HepG2 (cell line): ENCODE results near the gene GDI1. TPM values are rescaled to one million over a fixed set of nuclear protein-coding genes. Genes with fewer than 3 reads are reported as not detected.

ENCODE experiments used
- CREB1 ChIP-seq, 2 experiments: fragments of 450-650 bp in 1 of 2; IDR thresholded peaks; 2 replicates each; pipeline ENCODE4 v1.6.1; 2016 to 2017; ENCODE audit warnings: control low read depth in 1 of 2, mild to moderate bottlenecking in 1 of 2, missing compliant biosample characterization in 1 of 2, missing genetic modification characterization in 1 of 2
- ESRRA ChIP-seq: sonication (generic); formaldehyde crosslinking; IDR thresholded peaks from 2 replicates; pipeline ENCODE4 v1.5.1; 2020; ENCODE audit warnings: mild to moderate bottlenecking, low read depth, missing genetic modification reagents
- HES4 ChIP-seq: sonication (generic); formaldehyde crosslinking; IDR thresholded peaks from 2 replicates; pipeline ENCODE4 v1.9.0; 2021; ENCODE audit warnings: mild to moderate bottlenecking, missing genetic modification reagents, borderline replicate concordance
- HNRNPL ChIP-seq: fragments of 200-400 bp; formaldehyde crosslinking; IDR thresholded peaks from 2 replicates; pipeline ENCODE4 v1.6.1; 2017; ENCODE audit warnings: mild to moderate bottlenecking, low read depth, low read length
- IKZF5 ChIP-seq: IDR thresholded peaks from 2 replicates; pipeline ENCODE4 v1.6.1; 2018; ENCODE audit warnings: missing genetic modification reagents, mild to moderate bottlenecking, missing compliant biosample characterization
- IRF9 ChIP-seq: sonication (generic); formaldehyde crosslinking; IDR thresholded peaks from 2 replicates; pipeline ENCODE4 v1.8.0; 2022; ENCODE audit warnings: missing genetic modification reagents, mild to moderate bottlenecking, borderline replicate concordance
- KDM5A ChIP-seq: fragments of 200-600 bp; sonication (generic); IDR thresholded peaks from 2 replicates; pipeline ENCODE4 v1.7.0; 2018; ENCODE audit warnings: antibody characterized with exemption, mild to moderate bottlenecking, low read length, borderline replicate concordance
- NONO ChIP-seq, 2 experiments: fragments of 450-650 bp in 1 of 2; sonication (generic) in 1 of 2; formaldehyde crosslinking in 1 of 2; IDR thresholded peaks in 1 of 2; conservative IDR thresholded peaks in 1 of 2; 2 replicates each; pipeline versions ENCODE4 v1.6.1 to v1.8.0; 2017 to 2022; ENCODE audit warnings: mild to moderate bottlenecking in 1 of 2, missing genetic modification reagents in 1 of 2, moderate library complexity in 1 of 2
- PAX8 ChIP-seq: sonication (generic); formaldehyde crosslinking; IDR thresholded peaks from 2 replicates; pipeline ENCODE4 v1.8.0; 2022; ENCODE audit warnings: mild to moderate bottlenecking, missing genetic modification reagents, borderline replicate concordance
- PPARG ChIP-seq: conservative IDR thresholded peaks from 2 replicates; pipeline ENCODE4 v1.6.1; 2016; ENCODE audit warnings: missing biosample characterization, missing genetic modification reagents
- PRPF4 ChIP-seq: fragments of 200-400 bp; formaldehyde crosslinking; IDR thresholded peaks from 2 replicates; pipeline ENCODE4 v1.6.1; 2016; ENCODE audit warnings: low read length, low read depth; ENCODE audit not compliant: poor library complexity, severe bottlenecking
- RFXAP ChIP-seq: sonication (generic); formaldehyde crosslinking; IDR thresholded peaks from 2 replicates; pipeline ENCODE4 v1.4.0; 2020; ENCODE audit warnings: missing genetic modification reagents, borderline replicate concordance
- SALL2 ChIP-seq: sonication (generic); formaldehyde crosslinking; IDR thresholded peaks from 2 replicates; pipeline ENCODE4 v1.8.1; 2023; ENCODE audit warnings: mild to moderate bottlenecking, missing genetic modification reagents, inconsistent platforms
- SOX5 ChIP-seq: IDR thresholded peaks from 2 replicates; pipeline ENCODE4 v1.6.1; 2016; ENCODE audit warnings: borderline replicate concordance
- SRY ChIP-seq: sonication (generic); formaldehyde crosslinking; IDR thresholded peaks from 2 replicates; pipeline ENCODE4 v1.8.0; 2022; ENCODE audit warnings: mild to moderate bottlenecking, missing genetic modification reagents
- TAF1 ChIP-seq: sonication (generic); formaldehyde crosslinking; IDR thresholded peaks from 2 replicates; pipeline ENCODE4 v1.4.0; 2020; ENCODE audit warnings: missing genetic modification reagents
- TEAD2 ChIP-seq: sonication (generic); formaldehyde crosslinking; IDR thresholded peaks from 2 replicates; pipeline ENCODE4 v1.9.0; 2021; ENCODE audit warnings: missing genetic modification reagents
- ZBTB7B ChIP-seq: sonication (generic); formaldehyde crosslinking; IDR thresholded peaks from 2 replicates; pipeline ENCODE4 v1.4.0; 2020; ENCODE audit warnings: missing genetic modification reagents
- ZFP90 ChIP-seq: sonication (generic); formaldehyde crosslinking; IDR thresholded peaks from 2 replicates; pipeline ENCODE4 v1.8.0; 2022; ENCODE audit warnings: missing genetic modification reagents, mild to moderate bottlenecking, inconsistent platforms, borderline replicate concordance
- ZNF205 ChIP-seq: IDR thresholded peaks from 2 replicates; pipeline ENCODE4 v1.6.1; 2018; ENCODE audit warnings: missing biosample characterization, missing genetic modification reagents
- ZNF224 ChIP-seq: sonication (generic); formaldehyde crosslinking; IDR thresholded peaks from 2 replicates; pipeline ENCODE4 v1.5.0; 2020; ENCODE audit warnings: mild to moderate bottlenecking, missing genetic modification reagents
- ZNF234 ChIP-seq: sonication (generic); formaldehyde crosslinking; conservative IDR thresholded peaks from 2 replicates; pipeline ENCODE4 v1.5.1; 2020; ENCODE audit warnings: mild to moderate bottlenecking, missing genetic modification reagents
- ZNF350 ChIP-seq: sonication (generic); formaldehyde crosslinking; IDR thresholded peaks from 2 replicates; pipeline ENCODE4 v1.4.0; 2020; ENCODE audit warnings: mild to moderate bottlenecking, low read depth, missing genetic modification reagents, borderline replicate concordance
- ZNF572 ChIP-seq: sonication (generic); formaldehyde crosslinking; IDR thresholded peaks from 2 replicates; pipeline ENCODE4 v1.5.1; 2020; ENCODE audit warnings: mild to moderate bottlenecking, missing genetic modification reagents
- ZNF574 ChIP-seq: sonication (generic); formaldehyde crosslinking; IDR thresholded peaks from 2 replicates; pipeline ENCODE4 v1.4.0; 2020; ENCODE audit warnings: missing genetic modification reagents
- polyA plus RNA-seq, 8 experiments: library from polyadenylated mRNA; depleted of rRNA in 3 of 8; stranded (reverse) in 7 of 8; unstranded in 1 of 8; fragments of >200 nt; fragmentation: Illumina TruSeq in 4 of 8; extraction: Trizol in 4 of 8; gene quantifications; 2 replicates each; pipeline versions ENCODE4 v1.2.1 to v1.2.3, GENCODE V29; 2011 to 2016; ENCODE audit warnings: low read depth in 4 of 8, missing spikeins in 1 of 8, mixed read lengths in 1 of 8; ENCODE audit not compliant: insufficient read depth in 1 of 8
- total RNA-seq, 5 experiments: library from RNA; depleted of rRNA; stranded (reverse); fragments of >200 nt; fragmentation: Illumina TruSeq; extraction: Trizol; gene quantifications; 2 replicates each; pipeline ENCODE4 v1.2.3, GENCODE V29; 2016; ENCODE audit warnings: low read depth in 1 of 5

The GDI1 gene
- total and polyA plus RNA-seq, 2 of the 13 experiments (the other 11 are each of a cell fraction or from before 2014, with no cell fraction given), result 17.4 to 105 TPM

GRCh38 chrX:154396973-154397887 is 39.7 kb upstream of the GDI1 start (continued):
- TF ChIP-seq ESRRA (CRISPR knock-in tag), result no peak
- TF ChIP-seq SALL2 (CRISPR knock-in tag), result no peak
- TF ChIP-seq ZBTB7B (CRISPR knock-in tag), result peak; percentile 60
- TF ChIP-seq ZNF572 (CRISPR knock-in tag), result no peak
- TF ChIP-seq PRPF4, result no peak
- TF ChIP-seq ZNF574 (CRISPR knock-in tag), result no peak
- TF ChIP-seq ZNF350 (CRISPR knock-in tag), result peak; percentile 11; the same call in 1 of the 2 replicates
- no peak for TF ChIP-seq ZNF234 (CRISPR knock-in tag)
- TF ChIP-seq SOX5 (CRISPR knock-in tag), result no peak
- TF ChIP-seq PPARG (CRISPR knock-in tag), result no peak
- no peak for TF ChIP-seq RFXAP (CRISPR knock-in tag)
- no peak for TF ChIP-seq ZNF224
- no peak; the same call in 1 of the 2 replicates for TF ChIP-seq IKZF5 (CRISPR knock-in tag)
- no peak for TF ChIP-seq ZFP90 (CRISPR knock-in tag)
- no peak for TF ChIP-seq ZNF205 (CRISPR knock-in tag)
- no peak for TF ChIP-seq KDM5A
- TF ChIP-seq HNRNPL, result no peak
- TF ChIP-seq PAX8 (CRISPR knock-in tag), result no peak
- no peak for TF ChIP-seq HES4 (CRISPR knock-in tag)
- 0 out of 2 replicates have a peak, but pooled peaks have one; percentile 12 for TF ChIP-seq IRF9 (CRISPR knock-in tag)
- no peak for TF ChIP-seq TEAD2 (CRISPR knock-in tag)
- TF ChIP-seq TAF1 (CRISPR knock-in tag), result peak; percentile 46; the same call in 1 of the 2 replicates
- TF ChIP-seq NONO (IDR thresholded peaks at IDR 0.05), result no peak
- TF ChIP-seq NONO (CRISPR knock-in tag; conservative IDR thresholded peaks at IDR 0.05), result 0 out of 2 replicates have a peak, but pooled peaks have one; percentile 11
- no peak for TF ChIP-seq CREB1 (IDR thresholded peaks at IDR 0.05)
- no peak for TF ChIP-seq CREB1 (CRISPR knock-in tag; IDR thresholded peaks at IDR 0.05)
- peak; percentile 32; the same call in 1 of the 2 replicates for TF ChIP-seq SRY
